RKO (cell line): ENCODE data around the gene SSTR5.

ENCODE experiments used
- DNase-seq: peaks from one replicate; pipeline ENCODE4 v3.0.0-alpha.2; 2016; ENCODE audit warnings: low spot score

SSTR5 gene

DNA sequence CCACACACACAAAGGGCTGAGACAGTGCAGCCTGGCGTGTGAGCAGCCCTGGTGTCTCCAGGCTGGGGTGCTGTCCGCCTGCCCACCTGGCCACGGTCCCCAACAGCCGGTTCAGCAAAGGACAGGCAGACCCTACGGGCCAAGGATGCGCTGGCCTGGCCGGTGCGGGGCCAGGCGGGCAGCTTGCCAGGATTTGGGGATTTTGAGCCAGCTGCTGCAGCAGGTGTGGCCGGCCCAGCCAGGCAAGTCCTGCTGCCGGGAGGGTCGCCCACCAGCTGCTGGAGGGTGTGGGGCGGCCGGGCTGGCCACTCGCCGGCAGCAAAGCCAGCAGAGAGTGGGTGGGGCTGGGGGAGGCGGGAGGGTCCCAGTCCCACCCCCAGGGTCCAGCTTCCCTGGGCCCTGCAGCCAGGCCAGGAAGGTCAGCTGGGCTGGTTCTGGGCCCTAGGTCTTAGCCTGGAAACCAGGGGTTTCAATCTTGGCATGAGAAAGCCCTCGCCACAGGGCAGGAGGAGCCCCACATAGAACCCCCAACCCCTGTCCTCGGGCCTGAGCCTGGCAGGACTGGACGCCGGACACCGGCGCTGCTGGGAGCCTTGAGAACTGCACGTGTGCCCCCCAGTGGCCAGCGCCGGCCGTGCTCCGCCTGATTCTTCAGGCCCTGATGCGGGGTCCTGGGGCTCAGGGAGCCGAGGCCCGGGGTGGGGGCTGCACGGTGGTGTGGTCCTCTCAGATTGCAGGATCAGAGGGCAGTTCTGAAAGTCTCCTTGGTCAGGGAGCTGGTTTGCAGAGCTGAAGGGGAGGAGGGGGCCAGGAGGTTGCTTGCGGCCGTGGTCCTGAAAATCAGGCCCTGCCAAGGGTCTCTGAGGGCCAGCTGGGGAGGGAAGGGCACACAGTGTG is 17.6 kb upstream of the SSTR5 start:
- peak; percentile 48 for DNase-seq

DNA sequence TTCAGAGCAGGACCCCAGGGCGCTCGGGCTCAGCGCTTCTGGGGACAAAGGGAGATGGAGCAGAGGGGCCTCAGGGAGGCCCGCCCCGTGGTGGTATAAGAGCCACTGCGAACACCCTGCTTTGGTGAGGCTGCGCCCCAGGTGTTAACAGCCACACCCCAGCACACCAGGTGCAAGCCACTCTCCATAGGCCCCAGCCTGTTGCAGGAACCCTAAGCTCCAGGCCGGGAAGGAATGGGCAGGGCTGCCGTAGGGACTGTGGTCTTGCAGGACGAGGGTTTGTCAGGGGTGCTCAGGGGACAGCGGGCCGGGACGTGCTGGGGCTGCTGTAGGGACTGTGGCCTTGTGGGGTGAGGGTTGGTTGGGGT is 17.0 kb upstream of the SSTR5 start:
- no peak for DNase-seq

DNA sequence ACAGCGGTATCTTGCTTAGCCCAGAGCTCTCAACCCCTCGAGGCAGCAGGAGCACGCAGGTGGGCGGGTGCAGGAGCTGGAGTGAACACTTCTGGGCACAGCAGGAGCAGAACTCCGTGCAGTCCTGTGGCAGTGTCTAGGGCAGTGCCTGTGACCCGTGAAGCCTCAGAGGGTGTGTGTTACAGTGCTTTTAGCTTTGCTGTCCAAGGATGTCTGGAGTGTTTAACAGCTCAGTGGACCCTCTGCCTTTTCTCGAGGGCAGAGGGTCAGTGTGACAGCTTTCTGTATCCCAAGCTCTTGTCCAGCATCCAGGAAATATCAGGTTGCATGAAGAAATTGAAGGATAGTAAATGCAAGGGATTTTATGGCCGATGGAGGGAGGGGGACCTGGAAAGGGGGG is 16.4 kb upstream of the SSTR5 start:
- no peak for DNase-seq

DNA sequence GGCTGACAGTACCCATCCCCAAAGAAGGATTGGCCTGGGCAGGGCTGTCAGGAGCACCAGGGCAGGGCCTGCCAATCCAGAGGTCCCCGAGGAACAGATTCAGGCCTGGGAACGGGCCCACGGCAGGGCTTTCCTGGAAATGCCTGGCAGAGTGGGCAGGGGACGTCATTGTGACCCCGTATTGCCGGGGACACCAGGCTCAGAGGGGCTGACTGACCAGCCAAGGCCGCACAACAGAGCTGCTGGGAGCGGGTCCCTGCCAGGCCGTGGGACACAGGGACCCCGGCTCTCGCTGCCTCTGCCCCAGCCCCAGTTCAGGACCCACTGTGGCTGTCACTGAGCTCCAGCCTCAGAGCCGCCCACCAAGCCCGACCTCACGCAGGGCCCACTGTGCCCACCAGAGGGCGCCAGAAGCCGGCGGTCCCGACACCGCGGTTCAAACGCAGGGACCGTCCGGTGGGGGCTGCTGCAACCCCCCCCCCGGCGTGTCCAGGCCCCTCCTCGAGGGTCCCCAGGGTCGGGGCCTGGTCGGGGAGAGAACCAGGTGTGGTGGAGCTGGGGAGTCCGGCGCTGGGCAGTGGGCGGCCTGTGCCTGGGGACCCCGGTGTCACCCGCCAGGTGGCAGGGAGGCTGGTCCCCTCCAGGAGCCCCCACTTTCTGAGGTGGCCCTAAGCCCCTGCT is 15.2 kb upstream of the SSTR5 start:
- peak; percentile 28 for DNase-seq

DNA sequence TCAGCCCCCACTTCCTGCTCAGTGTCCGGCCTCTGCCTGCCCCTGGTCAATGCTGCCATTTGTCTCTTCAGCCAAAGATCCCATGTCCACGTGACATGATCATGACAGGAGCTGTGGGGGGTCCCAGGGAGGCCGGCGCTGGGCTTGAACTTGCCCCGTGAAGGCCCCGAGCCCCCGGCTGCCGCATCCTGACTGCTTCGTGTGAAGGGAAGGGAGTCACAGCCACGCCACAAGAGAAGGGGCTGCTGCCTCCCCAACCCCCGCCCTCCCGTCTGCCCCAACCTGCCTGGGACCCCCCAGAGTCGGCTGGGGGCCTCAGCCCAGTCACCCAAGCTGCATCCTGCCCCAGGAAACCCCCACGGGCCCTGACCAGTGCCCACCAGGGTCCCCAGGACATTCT is 14.3 kb upstream of the SSTR5 start:
- no peak for DNase-seq

DNA sequence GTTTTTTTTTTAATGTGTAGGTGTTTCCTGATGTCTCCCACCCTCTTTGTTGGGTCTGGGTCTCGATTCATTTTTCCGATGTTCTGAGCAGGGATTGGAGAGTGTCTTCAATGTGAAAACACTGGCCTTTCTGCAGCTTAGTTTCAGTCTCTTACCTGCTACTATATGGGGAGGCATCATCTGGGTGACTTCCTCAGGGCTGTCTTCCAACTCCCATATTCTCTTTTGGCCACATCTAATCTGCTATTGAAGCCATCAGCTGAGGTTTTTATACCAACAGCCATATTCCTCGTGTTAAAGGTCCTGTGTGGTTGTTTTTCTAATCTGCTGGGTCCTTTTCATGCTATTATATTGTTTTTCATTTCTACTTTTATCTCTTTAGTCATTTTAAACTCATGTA is 13.2 kb upstream of the SSTR5 start:
- DNase-seq: no peak

DNA sequence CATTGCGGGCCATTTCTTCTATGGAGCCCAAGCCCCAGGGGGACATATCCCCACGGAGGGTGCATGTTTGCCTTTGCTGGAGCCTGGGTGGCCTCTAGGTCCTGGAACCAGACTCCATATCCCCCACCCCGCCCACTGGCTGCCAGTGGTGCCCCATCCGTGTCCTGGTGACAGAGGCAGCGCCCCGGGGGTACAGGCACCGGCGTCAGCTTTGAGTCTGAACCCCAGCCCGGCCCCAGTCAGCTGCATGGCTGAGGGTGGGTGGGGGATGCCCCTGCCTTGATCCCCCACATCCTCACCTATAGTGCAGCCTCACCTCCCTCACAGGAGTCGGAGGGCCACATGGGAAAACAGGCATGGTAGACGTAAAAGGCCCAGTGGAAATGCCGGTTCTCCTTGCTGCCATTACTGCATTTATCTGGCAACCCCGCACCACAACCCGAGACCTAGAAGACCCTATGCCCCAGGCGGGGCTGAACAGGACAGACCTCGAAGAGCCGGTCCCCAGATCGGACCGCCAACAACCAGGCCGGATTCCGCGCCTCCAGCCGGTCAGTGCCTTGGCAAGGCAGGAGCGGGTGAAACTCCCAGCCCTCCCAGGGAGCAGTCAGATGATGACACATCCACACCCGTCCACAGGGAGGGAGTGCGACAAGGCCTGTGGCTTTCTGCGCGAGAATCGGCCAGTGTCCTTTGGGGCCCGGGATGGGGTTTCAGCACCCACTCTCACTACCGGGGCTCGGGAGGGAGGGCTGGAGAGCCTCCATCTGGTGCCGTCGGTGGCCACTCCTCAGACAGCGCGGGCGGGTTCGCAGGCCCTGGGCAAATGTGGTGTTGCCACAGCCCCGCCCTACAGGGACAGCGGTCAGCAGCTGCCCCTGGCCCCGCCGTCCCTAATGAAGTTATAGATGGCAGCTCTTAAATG is 11.9 kb upstream of the SSTR5 start:
- DNase-seq: no peak

DNA sequence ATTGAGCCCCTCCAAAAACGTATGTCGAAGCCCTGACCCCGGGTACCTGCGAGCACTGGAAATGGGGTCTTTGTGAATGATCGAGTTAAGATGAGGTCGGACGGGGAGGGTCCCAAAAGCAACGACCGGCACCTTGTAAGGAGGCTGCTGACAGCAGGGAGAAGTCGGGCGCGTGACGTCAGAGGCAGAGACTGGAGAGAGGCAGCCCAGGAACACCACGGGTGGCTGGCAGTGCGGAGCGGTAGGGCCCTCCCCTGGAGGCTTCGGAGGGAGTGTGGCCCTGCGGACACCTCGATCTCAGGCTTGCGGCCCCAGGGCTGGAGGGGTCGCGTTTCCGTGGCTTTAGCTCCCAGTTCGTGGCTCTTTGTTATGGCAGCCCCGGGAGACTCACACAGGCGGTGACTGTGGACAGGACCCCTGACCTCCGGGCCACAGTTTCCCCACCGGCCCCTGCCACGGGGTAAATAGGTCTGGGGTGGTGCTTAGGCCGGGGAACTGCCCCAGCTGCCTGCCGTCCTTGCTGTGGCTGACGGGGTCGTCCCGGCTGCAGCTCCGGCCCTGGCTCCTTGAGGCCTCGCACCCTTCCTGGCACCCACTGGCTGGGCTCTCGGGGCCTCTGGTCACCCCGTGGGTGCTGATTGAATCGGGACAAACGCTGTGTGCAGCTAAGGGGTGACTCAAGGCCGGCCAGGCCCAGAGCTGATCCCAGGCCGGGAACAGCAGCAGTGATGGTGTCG is 10.6 kb upstream of the SSTR5 start:
- DNase-seq: no peak

DNA sequence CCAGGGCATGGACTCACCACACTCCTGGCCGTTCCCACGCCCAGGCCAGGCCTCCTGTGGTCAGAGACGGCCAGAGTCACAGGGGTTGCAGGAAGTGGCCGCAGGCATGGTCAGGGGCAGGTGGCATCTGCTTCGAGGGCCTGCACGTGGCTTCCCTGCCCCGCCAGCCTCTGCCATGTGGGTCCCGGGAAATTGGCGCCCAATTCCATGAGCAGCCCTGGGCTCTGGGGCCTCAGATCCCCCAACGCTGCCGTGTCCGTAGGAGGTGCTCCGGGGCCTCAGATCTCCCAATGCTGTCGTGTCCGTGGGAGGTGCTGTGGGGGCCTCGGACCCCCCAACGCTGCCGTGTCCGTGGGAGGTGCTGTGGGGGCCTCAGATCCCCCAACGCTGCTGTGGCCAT is 9.7 kb upstream of the SSTR5 start:
- DNase-seq: no peak

DNA sequence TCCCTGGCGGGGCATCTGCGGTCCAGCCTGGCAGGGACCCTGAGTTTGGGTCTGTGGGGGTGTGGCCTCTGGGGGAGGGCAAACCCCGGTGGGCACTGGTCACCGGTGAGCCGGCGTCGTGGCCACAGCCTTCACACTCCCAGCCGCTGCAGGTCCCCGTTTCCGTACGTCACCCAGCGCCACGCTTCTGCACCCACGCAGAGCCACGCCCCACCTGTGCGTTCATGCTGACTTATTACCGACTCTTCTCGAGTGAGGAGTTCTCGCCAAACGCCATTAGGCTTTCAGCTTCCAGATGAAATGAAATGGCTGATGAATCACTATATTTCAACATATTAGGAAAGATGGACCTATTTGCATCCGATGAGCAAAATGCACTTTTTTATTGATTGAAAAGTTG is 8.8 kb upstream of the SSTR5 start:
- DNase-seq: no peak

DNA sequence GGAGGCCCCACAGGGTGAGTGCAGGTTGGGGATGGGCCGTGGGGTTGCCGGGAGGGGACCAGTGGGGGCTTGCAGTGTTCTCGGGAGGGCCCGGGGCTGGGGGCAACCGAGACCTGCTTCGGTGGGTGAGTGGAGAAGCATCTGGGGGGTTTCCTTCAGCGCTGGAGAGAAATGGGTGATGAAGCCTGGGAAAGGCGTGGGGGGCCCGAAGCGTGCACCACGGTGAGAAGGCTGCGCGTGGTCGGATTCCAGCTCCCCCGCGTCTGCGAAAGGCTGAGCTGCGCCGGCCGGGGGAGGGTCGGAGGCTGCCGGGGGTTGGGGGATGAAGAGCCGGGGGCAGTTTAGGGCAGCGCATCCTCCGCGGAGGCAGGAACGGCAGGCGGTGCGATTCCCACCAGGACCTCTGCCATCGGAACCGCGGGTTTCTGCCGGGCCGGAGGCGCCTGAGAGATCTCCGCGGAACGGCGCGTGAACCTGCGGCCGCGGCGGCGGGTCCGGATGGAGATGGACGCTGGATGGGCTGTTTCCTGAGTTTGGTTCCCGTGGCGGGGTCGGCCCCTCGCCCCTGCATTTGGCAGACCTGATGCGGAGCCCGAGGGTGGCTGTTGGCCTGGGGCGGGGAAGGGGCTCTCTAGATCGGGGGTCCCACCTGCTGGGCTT is 6.9 kb upstream of the SSTR5 start:
- DNase-seq: no peak

DNA sequence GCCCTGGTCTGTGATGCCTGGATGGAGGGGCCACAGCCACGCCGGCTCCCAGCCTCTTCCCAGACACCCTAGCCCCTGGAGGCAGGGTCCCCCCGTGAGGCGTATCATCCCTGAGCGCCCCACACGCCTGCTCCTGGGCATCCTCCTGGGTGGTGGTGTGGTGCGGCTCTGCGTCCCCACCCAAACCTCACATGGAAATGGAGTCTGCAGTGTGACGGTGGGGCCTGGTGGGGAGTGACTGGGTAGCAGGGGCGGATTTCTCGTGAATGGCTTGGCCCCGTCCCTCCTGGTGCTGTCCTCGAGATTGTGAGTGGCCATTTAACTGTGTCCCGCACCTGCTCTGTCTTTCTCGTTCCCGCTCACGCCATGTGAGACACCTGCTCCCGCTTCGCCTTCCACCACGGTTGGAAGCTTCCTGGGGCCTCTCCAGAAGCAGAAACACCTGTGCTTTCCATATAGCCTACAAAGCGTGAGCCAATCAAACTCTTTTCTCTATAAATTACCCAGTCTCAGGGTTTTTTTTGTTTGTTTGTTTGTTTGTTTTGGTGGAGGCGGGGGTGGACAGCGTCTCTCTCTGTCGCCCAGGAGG is 5.9 kb upstream of the SSTR5 start:
- DNase-seq: no peak

DNA sequence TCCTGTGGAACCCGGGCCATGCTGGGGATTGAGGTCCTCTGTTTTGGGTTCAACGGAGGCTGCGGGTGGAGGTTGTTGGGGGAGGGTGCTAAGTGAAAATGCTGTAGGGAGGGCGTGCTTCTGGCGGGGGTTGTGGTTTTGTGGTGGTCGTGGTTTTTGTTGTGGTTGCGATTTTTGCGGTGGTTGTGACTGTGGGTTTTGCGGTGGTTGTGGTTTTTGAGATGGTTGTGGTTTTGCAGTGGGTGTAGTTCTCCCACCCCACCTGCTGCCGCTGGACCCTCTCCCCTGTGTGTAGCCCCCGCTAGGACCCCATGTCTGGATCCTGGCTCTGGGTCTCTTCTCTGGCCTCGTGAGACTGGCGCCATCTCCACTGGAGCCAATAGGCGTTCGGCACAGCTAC is 4.9 kb upstream of the SSTR5 start:
- no peak for DNase-seq

DNA sequence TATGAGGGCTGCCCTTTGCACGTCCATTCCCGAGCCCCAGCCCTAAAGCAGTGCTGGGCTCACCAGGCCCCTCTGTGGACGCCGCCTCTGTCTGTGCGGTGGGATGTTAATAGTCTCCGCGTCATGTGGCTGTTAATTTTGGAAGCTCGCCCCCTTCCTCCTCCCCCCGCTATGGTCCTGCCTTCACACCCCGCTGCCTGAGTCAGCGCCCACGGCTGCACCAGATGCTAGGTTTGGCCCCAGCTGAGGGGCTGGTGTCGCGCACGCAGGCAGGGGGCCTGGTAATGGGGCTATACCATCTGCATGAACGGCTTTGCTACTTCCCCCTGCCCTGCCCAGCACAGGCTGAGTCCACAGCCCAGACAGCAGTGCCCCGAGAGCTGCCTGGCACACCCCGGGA is 4.1 kb upstream of the SSTR5 start:
- DNase-seq: no peak

DNA sequence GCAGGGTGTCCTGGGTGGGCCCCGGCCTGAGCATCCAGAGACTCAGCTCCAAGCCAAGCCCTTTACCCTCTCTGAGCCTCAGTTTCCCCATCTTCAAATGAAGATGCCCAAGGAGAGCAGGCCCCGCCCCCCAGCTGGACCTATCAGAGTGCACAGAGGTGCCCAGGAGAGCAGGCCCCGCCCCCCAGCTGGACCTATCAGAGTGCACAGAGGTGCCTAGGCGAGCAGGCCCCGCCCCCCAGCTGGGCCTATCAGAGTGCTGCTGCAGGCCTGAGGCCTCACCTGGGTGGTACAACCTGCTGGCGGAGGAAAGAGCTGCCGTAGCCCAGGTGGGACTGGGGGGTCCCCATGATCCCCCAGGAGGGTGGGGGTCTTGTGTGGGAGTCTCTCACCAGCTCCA is 3.4 kb upstream of the SSTR5 start:
- no peak for DNase-seq

DNA sequence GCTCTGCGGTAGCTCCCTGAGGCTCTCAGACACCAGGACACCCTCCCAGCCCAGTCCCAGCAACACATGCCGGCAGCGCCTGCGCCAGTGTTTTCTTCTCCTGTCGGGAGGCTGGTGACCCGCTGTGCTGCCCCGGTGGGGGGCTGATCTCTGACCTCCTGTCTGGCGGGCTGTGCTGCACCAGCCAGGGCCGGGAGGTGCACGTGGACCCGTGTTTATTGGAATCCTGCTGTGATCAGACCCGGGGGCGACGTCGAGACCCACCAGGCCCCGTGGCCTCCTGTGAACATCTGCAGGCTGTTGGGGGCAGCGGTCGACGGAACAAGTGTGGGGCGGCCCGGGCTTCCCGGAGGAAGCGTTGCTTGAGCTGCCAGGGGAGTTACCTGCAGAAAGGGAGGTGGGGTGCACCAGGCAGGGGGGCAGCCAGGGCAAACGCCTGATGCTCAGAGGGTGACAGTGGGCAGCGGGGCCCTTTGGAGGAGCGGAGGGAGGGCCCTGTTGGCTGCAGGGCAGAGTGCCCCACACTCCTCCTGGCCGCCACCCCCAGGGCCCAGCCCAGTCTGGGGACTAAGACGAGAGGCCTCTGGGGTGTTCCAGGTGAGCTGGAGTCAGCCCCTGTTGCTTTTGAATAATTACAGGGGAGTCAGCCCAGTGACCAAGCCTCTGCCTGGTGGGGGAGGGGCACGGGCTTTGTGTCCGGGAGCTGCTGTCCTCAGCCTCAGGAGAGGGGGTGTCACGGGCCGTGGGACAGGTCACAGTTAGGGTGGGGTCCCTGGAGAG is 2.3 kb upstream of the SSTR5 start:
- DNase-seq: no peak

DNA sequence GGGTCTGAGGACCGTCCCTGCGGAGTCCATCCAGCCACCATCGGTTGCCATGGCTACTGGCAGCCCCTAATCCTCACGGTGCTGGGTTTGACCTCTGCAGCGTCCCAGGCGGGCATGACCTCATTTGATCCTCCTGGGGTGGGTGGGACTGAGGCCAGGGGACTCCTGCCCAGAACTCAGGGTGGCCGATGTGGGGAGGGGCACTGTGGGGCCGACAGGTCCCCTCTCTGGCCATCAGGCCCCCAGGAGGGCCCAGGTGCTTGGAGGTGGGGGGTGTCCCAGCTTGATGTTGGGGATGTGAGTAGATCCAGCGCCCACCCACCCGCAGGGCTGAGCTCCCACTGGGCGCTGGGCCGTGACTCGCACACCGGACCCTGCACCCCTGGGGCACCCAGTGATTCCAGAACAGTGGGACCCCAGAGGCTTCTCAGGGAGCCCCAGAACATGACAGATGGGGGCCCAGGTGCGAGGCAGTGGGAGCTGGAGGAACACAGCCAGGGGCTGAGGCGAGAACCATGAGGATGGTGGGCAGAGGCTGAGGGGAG is 1.6 kb upstream of the SSTR5 start:
- no peak for DNase-seq

DNA sequence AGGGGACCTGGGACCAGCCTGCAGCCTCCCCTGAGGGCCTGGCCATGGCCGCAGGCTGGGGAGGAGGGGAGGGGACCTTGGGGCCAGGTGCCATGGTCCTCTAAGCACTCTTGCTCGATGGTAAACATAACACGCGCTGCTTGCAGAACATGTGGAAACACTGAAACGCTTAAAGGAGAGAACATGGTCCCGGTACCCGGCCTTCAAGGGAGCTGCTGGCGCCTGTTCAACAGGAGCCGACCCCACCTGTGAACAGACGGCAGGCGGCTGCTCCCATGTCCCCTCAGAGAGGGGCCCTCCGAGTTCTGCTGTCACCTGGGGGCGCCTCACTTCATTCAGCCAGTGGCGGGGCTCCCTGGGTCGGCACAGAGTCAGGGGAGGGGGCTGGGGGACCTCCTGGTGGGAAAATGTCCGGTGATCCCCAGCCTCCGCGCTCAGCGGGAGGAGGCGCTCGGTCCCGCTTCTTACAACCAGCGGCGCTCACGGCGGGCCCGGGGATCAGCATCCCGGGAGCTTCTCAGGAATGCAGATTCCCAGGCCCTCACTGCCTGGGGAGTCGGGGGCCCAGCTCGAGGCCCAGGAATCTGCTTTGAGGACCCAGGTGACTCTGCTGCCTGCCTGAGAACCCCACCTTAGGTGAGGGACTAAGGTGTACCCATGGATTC is 854 bp upstream of the SSTR5 start:
- no peak for DNase-seq

DNA sequence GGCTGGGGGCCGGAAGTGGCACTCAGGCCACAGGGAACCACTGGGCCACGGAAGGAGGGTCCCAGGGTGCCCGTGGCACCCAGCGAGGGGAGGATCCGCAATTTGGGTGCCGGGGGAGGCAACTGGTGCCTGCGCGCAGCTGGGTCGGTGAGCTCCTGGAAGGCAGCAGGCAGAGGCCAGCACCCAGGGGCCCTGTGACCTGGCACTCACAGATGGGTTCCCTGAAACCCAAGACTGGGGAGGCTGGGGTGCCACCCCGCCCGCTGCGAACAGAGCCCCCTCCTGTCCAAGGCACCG is 663 bp downstream of the SSTR5 start:
- no peak for DNase-seq
